MCF 10A (cell line): ENCODE measurements around the gene CCNT2. TPM values are rescaled to one million over a fixed set of nuclear protein-coding genes. Genes with fewer than 3 reads are reported as not detected.
"Not testable (repeated sequence)": the region's sequence is repeated elsewhere in the genome, so short reads cannot be mapped to it uniquely, and the experiment has no call there.

Experiments
- BruUV-seq: library from RNA; stranded (reverse); fragments of 400-500 nt; replicated peaks from 2 replicates; lab custom pipeline; 2021; lab: Mats Ljungman, UMichigan
- CTCF ChIA-PET: fragments of 300-600 bp; sonication (Branson Sonifier 250); formaldehyde crosslinking; extraction: SDS; loops from one replicate; lab custom pipeline; 2021; ENCODE audit warnings: antibody characterized with exemption, inconsistent platforms; lab: Yijun Ruan, JAX
- POLR2A ChIA-PET: fragments of 300-600, 350-650 bp; sonication (Branson Sonifier 250); formaldehyde crosslinking; extraction: SDS; loops from one replicate; lab custom pipeline; 2020; ENCODE audit warnings: antibody characterized with exemption, inconsistent platforms; lab: Yijun Ruan, JAX
- DNase-seq: peaks from one replicate; pipeline ENCODE4 v3.0.0-alpha.2; 2018; ENCODE audit not compliant: unreplicated experiment
- H3K27ac Mint-ChIP-seq: one replicate; pipeline ENCODE4 v1.8.0; 2022; ENCODE audit warnings: mild to moderate bottlenecking, low read depth, mixed read lengths; ENCODE audit not compliant: unreplicated experiment
- H3K27me3 Mint-ChIP-seq: one replicate; pipeline ENCODE4 v1.8.0; 2022; ENCODE audit warnings: mixed read lengths; ENCODE audit not compliant: insufficient read depth, unreplicated experiment
- H3K36me3 Mint-ChIP-seq: one replicate; pipeline ENCODE4 v1.8.0; 2022; ENCODE audit warnings: mild to moderate bottlenecking, moderate library complexity, mixed read lengths; ENCODE audit not compliant: insufficient read depth, unreplicated experiment
- H3K4me1 Mint-ChIP-seq: one replicate; pipeline ENCODE4 v1.8.0; 2022; ENCODE audit warnings: mixed read lengths; ENCODE audit not compliant: insufficient read depth, unreplicated experiment
- H3K4me3 Mint-ChIP-seq: one replicate; pipeline ENCODE4 v1.8.0; 2022; ENCODE audit warnings: mild to moderate bottlenecking, moderate library complexity, mixed read lengths; ENCODE audit not compliant: unreplicated experiment
- H3K9me3 Mint-ChIP-seq: one replicate; pipeline ENCODE4 v1.8.0; 2022; ENCODE audit warnings: mixed read lengths; ENCODE audit not compliant: unreplicated experiment
- intact Hi-C: fragments of 100-400 bp; cut with micrococcal nuclease; formaldehyde crosslinking; loops from 2 replicates; pipeline ENCODE4 v1.14.1; 2022
- total RNA-seq: library from RNA; stranded (reverse); gene quantifications from 2 replicates; pipeline ENCODE4 v1.2.3, GENCODE V29; 2022
- TF ChIP-seq, protein P1 (sequence below): fragments of 200-600 bp; IDR thresholded peaks from one replicate; pipeline ENCODE4 v1.8.0; 2022; ENCODE audit warnings: antibody characterized with exemption, mild to moderate bottlenecking; ENCODE audit not compliant: unreplicated experiment

The CCNT2 gene
- total RNA-seq, 1 experiment from 2014 or later, result 39.3 TPM

DNA sequence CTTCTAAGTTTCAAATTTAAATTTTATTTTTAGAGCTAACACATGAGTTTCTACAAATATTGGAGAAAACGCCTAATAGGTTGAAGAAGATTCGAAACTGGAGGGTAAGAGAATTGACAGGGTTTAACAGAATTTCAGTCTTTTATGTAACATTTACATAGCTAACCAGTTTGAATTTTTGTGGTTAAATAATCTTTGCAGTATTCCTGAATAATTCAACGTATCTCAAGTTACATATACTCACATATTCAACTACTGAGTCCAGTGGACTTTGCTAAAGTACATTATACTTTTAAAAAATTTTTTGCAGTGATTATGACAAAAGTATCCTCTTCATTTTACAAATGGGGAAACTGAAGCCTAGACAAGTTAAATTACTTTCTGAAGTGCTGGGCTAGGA is 34.0 kb downstream of the CCNT2 start:
- no peaks in the 10 kb centered on the region for H3K4me1 Mint-ChIP-seq
- H3K36me3 Mint-ChIP-seq, result peaks cover 80% of the 10 kb centered on the region
- POLR2A ChIA-PET, result no interaction called here

DNA sequence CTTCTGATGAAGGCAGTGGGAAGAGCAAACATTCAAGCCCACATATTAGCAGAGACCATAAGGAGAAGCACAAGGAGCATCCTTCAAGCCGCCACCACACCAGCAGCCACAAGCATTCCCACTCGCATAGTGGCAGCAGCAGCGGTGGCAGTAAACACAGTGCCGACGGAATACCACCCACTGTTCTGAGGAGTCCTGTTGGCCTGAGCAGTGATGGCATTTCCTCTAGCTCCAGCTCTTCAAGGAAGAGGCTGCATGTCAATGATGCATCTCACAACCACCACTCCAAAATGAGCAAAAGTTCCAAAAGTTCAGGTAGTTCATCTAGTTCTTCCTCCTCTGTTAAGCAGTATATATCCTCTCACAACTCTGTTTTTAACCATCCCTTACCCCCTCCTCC is 35.4 kb downstream of the CCNT2 start:
- no peak overlapping the region for H3K27ac Mint-ChIP-seq
- intact Hi-C loops, result no loop called here
- no TSS peak for BruUV-seq
- no peak for DNase-seq
- H3K27me3 Mint-ChIP-seq, result no peaks in the 10 kb centered on the region
- peaks cover 65% of the 10 kb centered on the region for H3K36me3 Mint-ChIP-seq
- TF ChIP-seq, protein P1, sequence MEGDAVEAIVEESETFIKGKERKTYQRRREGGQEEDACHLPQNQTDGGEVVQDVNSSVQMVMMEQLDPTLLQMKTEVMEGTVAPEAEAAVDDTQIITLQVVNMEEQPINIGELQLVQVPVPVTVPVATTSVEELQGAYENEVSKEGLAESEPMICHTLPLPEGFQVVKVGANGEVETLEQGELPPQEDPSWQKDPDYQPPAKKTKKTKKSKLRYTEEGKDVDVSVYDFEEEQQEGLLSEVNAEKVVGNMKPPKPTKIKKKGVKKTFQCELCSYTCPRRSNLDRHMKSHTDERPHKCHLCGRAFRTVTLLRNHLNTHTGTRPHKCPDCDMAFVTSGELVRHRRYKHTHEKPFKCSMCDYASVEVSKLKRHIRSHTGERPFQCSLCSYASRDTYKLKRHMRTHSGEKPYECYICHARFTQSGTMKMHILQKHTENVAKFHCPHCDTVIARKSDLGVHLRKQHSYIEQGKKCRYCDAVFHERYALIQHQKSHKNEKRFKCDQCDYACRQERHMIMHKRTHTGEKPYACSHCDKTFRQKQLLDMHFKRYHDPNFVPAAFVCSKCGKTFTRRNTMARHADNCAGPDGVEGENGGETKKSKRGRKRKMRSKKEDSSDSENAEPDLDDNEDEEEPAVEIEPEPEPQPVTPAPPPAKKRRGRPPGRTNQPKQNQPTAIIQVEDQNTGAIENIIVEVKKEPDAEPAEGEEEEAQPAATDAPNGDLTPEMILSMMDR, result no peak
- no peaks in the 10 kb centered on the region for H3K9me3 Mint-ChIP-seq
- ChIA-PET POLR2A (interaction anchor here (1.0 kb wide), 1 partner anchor 36 kb away, joined by 3 read pairs; no protein-coding TSS in a partner anchor), CTCF (interaction anchor here (0.6 to 1.4 kb wide), 3 partner anchors 12 to 1425 kb away, joined by 3 read pairs; no protein-coding TSS in a partner anchor)
- no peak overlapping the region for H3K4me3 Mint-ChIP-seq
- no peaks in the 10 kb centered on the region for H3K4me1 Mint-ChIP-seq

More for the DNA sequence above, 34.0 kb downstream of the CCNT2 start:
- H3K4me3 Mint-ChIP-seq, result no peak overlapping the region
- CTCF ChIA-PET, result interaction anchor here (0.6 kb wide), 1 partner anchor 787 kb away, joined by 4 read pairs; no protein-coding TSS in a partner anchor
- intact Hi-C loops, result no loop called here
- no peak overlapping the region for H3K27ac Mint-ChIP-seq
- no TSS peak for BruUV-seq
- TF ChIP-seq, protein P1, result no peak
- H3K27me3 Mint-ChIP-seq, result no peaks in the 10 kb centered on the region
- H3K9me3 Mint-ChIP-seq, result no peaks in the 10 kb centered on the region
- no peak for DNase-seq

DNA sequence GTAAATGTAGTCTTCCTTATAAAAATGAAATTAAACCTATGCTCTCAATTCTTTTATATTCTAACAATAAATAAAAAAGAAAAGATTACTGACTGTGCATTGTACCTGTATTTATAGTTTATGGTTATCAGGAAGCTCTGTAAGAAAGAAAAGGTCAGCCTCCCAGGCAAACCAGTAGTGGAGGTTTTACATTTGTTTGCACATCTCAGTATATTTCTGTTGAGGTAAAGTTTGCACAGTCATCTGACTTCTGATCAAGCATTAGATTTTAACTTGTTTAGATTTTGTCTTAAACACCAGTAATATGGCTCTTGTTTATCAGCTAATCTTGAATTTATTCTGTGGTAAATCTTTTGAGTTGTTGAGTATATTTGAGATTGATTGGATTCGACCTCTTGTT is 37.1 kb downstream of the CCNT2 start:
- Mint-ChIP-seq H3K27me3 (no peaks in the 10 kb centered on the region), H3K9me3 (no peaks in the 10 kb centered on the region), H3K27ac (no peak overlapping the region), H3K4me1 (no peaks in the 10 kb centered on the region), H3K4me3 (no peak overlapping the region), H3K36me3 (peaks cover 58% of the 10 kb centered on the region)
- DNase-seq, result no peak
- BruUV-seq, result no TSS peak
- POLR2A ChIA-PET, result interaction anchor here (1.3 kb wide), 1 partner anchor 11 kb away, joined by 3 read pairs; no protein-coding TSS in a partner anchor
- TF ChIP-seq, protein P1, result no peak
- CTCF ChIA-PET, result no interaction called here
- intact Hi-C loops, result no loop called here

DNA sequence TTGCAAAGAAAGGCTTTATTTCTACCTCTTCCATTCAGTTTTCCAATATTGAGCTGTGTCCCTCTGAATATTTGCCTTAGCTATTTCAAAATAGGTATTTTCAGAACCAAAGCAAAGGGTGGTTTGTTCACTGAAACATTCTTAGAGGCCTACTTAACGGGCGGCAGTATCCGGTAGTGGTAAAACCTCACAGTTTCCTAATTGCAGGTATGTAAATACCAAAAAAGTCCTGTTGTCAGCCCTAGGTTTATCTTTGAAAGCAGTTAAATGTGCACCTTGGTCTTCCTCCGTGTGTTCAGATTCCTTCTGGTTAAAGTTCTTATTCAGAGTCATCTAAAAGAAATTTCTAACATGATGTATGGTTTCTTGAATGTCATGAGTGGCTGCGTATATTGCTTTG is 38.9 kb downstream of the CCNT2 start:
- CTCF ChIA-PET, result no interaction called here
- Mint-ChIP-seq H3K27me3 (no peaks in the 10 kb centered on the region), H3K27ac (no peak overlapping the region), H3K36me3 (peaks cover 44% of the 10 kb centered on the region), H3K4me3 (no peak overlapping the region), H3K4me1 (no peaks in the 10 kb centered on the region), H3K9me3 (no peaks in the 10 kb centered on the region)
- BruUV-seq, result no TSS peak
- no peak for DNase-seq
- intact Hi-C loops, result no loop called here
- POLR2A ChIA-PET, result no interaction called here
- TF ChIP-seq, protein P1, result no peak

DNA sequence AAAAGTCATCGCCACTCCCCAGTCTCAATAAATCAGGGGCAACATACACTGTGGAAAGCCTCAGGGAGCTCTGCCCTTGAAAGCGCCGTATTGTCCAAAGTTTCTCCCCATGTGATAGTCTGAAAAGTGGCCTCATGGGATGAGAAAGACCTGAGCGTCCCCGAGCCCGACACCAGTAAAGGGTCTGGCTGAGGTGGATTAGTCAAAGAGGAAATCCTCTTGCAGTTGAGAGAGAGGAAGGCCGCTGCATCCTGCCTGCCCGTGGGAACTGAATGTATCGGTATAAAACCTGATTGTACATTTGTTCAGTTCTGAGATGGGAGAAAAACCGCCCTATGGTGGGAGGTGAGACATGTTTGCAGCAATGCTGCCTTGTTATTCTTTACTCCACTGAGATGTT is 48.5 kb downstream of the CCNT2 start:
- intact Hi-C loops, DNase-seq, H3K36me3 Mint-ChIP-seq, BruUV-seq, POLR2A ChIA-PET, H3K27me3 Mint-ChIP-seq, H3K4me3 Mint-ChIP-seq, H3K27ac Mint-ChIP-seq, H3K4me1 Mint-ChIP-seq, CTCF ChIA-PET, H3K9me3 Mint-ChIP-seq: not testable (repeated sequence)
